Subcutaneous adipose tissue (tissue), 4 donors: ENCODE measurements around the gene SDHB. TPM values are rescaled to one million over a fixed set of nuclear protein-coding genes. Genes with fewer than 3 reads are reported as not detected.

Source experiments
- total RNA-seq, 4 donors: library from RNA; depleted of rRNA; stranded (reverse); fragments of >200 nt; gene quantifications; one replicate each; pipeline ENCODE4 v1.1.0, GENCODE V29; 2016
- TF ChIP-seq, protein P1 (sequence below): fragments of 450-650 bp; IDR thresholded peaks from one replicate; pipeline ENCODE4 v1.5.1; 2016; ENCODE audit warnings: low read depth, mild to moderate bottlenecking, control low read depth, antibody characterized with exemption, moderate library complexity

The SDHB gene
- total RNA-seq, 4 donors from 2014 or later: 105 to 138 (median 121) TPM

DNA sequence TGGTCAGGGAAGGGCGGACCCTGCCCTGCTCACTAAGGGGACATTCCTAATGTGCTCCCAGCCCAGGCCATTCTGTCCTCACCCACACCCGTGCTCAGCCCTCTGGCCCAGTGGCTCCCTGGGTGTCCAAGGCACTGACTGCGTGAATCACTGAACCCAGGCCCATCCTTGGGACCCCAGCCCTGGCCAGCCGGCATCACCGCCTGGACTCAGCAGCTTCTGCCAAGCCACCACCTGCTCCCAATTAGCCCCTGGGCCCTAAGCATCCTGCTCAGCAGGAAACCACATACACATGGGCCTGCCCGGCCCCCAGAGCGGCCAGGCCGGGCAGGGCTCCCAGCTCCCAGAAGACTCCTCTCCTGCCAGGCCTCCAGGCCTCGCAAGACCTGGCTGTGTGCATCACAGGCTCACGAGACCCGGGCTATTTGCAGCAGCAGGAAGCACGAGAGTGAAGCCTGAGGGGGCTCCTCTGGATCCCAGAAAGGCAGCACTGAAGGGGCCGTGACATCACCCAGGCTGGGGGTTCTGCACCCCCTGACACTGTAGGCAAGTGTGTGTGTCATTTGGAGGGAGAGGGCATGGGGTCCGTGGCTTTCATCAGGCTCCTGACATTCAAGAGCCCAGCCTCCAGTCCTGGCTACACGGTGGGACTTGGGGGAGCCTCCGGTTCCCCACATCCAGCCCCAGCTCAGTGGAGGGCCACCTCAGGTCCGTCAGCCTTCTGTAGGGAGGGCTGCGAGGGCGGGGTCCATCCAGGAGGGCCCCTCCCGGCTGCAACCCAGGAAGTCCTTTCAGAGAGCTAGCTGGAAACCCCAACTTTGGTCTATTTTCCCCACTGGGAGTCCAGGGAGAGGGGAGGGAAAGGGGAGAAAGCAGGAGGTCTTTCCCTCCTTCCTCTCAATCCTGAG, 75.0 kb downstream of the SDHB start:
- TF ChIP-seq, protein P1, sequence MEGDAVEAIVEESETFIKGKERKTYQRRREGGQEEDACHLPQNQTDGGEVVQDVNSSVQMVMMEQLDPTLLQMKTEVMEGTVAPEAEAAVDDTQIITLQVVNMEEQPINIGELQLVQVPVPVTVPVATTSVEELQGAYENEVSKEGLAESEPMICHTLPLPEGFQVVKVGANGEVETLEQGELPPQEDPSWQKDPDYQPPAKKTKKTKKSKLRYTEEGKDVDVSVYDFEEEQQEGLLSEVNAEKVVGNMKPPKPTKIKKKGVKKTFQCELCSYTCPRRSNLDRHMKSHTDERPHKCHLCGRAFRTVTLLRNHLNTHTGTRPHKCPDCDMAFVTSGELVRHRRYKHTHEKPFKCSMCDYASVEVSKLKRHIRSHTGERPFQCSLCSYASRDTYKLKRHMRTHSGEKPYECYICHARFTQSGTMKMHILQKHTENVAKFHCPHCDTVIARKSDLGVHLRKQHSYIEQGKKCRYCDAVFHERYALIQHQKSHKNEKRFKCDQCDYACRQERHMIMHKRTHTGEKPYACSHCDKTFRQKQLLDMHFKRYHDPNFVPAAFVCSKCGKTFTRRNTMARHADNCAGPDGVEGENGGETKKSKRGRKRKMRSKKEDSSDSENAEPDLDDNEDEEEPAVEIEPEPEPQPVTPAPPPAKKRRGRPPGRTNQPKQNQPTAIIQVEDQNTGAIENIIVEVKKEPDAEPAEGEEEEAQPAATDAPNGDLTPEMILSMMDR: no peak

DNA sequence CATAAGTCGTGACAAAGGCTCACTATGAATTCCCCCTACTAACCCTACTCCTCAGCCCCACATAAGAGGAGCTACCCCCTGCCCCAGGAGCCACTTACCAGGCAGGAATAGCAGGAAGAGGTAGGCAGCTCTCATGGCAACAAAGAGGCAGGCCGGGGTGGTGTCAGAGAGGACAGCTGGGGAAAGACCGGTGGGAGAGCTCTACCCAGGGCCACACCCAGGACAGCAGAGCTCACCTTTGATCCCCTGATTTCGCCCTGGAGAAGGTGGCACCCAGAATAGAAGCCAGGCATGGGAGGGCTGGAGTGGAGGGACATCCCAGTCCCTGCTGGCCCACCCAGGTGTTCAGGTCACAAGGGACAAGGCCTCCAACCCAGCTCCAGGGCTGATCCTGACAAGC, 75.7 kb downstream of the SDHB start:
- TF ChIP-seq, protein P1: no peak

DNA sequence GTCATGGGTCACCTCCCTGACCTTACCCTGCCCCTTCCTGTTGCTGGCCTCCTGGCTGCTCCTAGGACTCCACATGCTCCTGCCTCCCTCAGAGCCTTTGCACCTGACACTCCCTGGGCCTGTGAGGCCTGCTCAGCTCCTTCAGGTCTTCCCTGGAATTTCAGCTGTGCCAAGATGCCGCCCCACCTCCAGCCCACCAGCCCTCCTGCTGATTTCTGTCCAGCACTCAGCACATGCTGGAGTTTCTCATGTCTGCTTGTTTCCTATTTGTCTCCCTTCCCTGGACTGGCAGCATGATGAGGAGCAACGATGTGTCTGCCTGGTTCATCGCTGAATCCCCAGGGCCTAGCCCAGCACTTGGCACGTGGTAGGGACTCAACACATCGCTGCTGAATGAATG, 76.5 kb downstream of the SDHB start:
- TF ChIP-seq, protein P1: no peak

DNA sequence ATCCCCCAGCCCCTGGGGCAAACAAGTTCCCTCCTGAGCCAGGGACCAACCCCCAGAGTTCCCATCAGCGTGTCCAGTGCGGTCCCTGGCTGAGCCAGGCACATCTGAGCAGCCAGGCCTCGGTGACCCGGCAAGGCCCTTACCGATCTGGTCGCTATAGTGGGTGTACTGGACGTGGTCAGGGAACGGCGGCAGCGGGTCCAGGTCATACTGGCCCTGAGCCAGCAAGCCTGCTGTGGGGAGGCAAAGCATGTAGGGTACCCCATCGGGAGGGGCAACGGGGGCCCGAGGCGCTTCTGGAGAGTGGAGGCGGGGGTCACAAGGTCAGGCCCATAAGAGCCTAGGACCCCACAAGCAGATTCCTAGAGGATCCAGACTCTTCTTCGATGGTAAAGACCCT, 76.9 kb downstream of the SDHB start:
- TF ChIP-seq, protein P1: no peak

DNA sequence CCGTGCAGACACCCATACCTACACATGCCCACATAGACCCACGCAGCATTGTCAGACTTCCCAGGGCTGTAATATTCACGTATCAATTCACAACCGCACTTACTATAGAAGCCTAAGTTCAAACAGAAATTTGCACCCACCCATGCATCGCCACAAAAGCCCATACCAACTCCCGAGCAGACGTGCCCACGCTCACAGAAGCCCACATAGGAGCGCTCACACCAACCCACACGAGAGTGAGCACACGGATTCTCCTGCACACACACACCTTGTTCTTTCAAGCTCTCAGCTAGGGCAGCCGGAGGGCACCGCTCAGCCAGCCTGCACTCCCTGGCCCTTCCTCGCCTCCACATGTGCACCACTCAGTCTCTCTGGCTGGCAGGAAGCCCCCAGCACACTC, 78.0 kb downstream of the SDHB start:
- TF ChIP-seq, protein P1: no peak

DNA sequence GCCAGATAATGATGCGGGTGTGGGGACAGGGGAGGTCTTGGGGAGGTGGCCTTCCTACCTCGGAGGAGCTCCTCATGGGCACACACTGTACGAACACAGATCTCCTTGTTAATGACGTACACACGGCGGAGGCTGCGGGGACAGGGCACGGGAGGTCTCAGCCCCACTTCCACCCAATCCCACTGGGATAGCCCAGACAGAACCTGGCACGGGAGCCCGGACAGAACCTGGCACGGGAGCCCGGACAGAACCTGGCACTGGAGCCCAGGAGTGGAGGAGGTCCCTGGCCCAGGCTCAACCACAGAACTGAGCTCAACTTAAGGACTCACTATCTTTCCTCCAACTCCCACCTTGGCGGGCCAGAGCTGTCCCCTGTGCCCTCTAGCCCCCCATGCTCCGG, 78.6 kb downstream of the SDHB start:
- TF ChIP-seq, protein P1: no peak

DNA sequence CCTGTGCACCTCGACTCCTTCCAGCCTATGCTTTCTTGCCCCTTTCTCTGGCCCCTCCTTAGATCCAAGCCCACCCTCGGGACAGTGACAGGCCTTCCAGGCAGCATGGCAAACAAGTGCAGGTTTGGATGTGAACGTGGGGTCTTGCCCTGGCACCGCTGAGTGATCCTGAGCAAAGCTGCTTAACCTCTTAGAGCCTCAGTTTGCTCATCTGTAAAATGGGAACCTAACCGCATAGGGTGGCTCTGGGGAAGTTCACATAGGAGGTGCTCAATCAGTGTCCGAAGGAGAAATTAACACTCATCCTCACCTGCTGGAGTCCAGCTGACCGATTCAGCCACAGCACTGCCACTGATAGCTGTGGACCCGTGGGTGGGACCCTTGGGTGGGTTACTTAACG, 80.6 kb downstream of the SDHB start:
- TF ChIP-seq, protein P1: no peak
